Measurements from ENCODE around the gene ARHGAP15.

Gene ARHGAP15

DNA sequence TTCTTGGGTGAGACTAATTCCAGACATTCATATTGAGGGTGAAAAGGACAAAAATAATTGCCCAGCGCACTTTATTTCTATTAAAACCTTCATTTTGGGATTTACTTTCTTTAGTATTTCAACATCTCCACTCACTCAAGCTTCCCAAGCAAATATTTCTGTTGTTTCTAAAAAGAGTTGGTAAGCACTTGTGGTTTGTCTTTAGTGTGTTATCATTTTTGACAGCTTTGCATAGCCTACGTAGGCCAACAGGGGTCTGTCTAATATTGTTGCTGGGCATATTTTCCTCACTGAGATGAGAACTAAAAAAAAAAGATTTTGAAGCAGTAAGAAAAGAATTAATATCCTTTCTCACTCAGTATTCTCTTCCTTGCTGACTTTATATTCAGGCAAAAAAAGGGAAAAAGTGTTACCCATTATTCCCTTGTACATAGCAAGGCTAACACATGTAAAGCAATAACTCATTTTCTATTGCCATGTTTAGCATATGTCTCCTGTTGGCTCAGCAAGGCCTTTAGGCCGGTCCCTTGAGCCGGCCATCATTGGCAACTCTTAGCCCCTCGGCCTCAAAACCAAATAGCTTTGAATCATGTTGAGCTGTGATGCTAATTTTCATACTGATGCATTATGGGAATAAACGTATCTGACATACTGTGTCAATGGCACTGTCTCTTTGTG, 494.2 kb downstream of the ARHGAP15 start:
- no peak for DNase-seq (ENCODE audit: low read depth in 3 of 3)

- DNase-seq (ENCODE audit: low read depth in 3 of 3) = no peak
These were observed 494.7 kb downstream of the ARHGAP15 start for GRCh38 chr2:143623909-143624260.

DNA sequence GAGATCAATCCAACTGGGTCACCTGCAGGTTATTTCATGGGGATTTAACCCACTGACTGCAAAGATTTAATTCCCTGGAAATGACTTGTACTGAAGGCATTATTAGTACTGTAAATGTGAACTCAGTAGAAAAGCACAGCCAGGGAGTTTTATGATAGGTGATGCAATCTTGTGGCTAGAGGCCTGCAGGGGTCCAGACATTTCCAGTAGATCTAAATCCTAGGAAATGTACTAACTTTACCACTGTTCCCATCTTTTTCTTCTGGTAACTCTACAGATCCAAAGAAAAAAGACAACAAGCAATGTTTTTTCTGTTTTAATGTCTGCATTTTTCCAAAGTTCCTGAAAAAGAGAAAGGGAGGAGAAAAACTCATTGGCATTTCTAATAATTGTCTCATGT, 500.1 kb downstream of the ARHGAP15 start:
- no peak for DNase-seq (ENCODE audit: low read depth in 3 of 3)

- no peak for DNase-seq (ENCODE audit: low read depth in 3 of 3)
These were observed 503.6 kb downstream of the ARHGAP15 start for GRCh38 chr2:143632751-143633374.

DNA sequence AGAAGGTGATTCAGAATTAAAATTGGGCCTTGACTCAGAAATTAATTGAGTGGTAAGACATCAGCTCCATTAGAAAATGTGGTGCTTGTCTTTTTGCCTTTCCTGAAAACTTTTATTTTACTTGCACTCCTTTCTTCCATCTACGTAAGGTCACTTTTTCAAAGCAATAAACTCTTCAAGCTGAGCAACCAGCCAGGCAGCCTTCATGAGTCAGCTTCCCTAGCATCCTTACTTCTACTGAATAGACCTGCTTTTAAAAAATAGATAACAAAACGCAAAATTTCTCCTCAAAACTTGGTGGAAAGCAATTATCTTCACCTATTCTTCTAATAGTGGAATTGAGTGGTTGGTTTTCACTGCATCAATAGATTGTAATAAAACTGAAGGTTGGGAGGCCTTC, 504.2 kb downstream of the ARHGAP15 start:
- no peak for DNase-seq (ENCODE audit: low read depth in 3 of 3)

GRCh38 chr2:143635302-143635701, 506.1 kb downstream of the ARHGAP15 start:
- DNase-seq (ENCODE audit: low read depth in 3 of 3) = no peak

GRCh38 chr2:143635936-143636335, 506.7 kb downstream of the ARHGAP15 start:
- no peak for DNase-seq (ENCODE audit: low read depth in 3 of 3)

DNA sequence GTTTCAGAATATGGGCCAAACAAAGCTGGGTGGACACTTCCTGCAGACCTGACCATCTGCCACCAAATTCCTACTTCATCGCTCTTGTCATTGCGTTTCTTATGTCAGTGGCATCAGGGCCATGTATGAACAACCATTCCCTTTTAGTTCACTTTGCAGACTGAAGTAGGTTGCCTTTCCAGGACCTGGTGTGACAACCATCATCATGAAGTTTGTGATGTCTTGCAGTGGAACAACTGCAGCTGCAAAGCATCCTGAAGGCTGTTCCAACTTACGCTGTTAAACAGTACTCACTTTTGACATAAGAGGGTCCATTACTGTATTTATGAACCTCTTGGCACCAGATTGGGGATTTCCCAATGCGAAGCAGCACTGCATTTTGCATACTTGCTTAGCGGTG, 511.6 kb downstream of the ARHGAP15 start:
- no peak for DNase-seq (ENCODE audit: low read depth in 3 of 3)

DNA sequence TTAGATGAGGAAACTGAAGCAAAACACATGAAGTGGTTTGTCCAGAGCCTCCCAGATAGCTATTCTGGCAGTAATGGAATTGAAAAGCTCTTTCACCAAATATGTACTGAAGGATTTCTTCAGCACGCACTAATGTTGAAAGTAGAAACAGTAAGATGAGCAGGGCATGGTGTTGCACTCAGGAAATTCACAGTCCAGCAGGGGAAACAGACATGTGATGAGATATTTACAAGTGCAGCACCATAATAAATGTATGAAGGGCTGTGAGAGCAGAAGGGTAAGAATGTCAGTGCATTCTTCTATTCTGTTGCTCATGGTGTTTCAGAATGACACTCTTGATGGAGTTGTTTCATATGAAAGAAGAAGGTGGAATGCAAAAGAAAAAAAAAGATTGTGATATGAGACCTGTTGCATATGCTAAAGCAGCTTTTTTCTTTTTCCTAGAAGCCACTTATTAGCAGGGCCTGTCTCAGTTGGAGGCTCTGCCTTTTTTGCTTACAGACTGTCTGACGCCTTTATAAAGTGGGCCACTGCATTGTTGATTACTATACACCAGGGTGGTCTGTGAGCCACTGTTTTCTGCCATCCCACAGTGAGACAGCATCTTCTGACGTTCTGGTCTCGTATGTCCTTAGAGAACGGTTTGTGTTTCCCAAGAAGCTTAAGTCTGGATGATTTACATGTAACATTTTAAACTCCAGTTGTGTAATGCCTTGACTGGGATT, 516.9 kb downstream of the ARHGAP15 start:
- DNase-seq (ENCODE audit: low read depth in 3 of 3) = no peak

- DNase-seq (ENCODE audit: low read depth in 3 of 3) = no peak
These were observed 520.1 kb downstream of the ARHGAP15 start for GRCh38 chr2:143649226-143649740.

DNA sequence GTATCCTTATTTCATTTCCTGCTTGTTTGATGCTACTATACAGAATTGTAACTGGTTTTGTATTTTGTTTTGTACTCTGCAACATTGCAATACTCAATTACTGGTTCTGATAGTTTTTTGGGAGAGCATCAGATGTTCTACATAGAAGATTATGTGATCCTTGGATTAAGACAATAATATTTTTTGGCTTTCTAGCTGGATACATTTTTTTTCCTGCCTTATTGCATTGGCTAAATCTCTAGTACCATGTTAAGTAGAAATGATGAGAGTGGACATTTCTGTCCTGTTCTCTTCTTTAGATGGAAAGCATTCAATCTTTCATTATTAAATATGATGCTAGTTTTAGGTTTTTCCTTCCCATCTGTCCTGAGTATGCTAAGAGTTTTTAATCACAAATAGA, 523.5 kb downstream of the ARHGAP15 start:
- DNase-seq (ENCODE audit: low read depth in 3 of 3) = no peak

- no peak for DNase-seq (ENCODE audit: low read depth in 3 of 3)
These were observed 539.0 kb downstream of the ARHGAP15 start for GRCh38 chr2:143668234-143668633.

GRCh38 chr2:143674051-143674450, 544.8 kb downstream of the ARHGAP15 start:
- DNase-seq (ENCODE audit: low read depth in 3 of 3) = no peak

DNA sequence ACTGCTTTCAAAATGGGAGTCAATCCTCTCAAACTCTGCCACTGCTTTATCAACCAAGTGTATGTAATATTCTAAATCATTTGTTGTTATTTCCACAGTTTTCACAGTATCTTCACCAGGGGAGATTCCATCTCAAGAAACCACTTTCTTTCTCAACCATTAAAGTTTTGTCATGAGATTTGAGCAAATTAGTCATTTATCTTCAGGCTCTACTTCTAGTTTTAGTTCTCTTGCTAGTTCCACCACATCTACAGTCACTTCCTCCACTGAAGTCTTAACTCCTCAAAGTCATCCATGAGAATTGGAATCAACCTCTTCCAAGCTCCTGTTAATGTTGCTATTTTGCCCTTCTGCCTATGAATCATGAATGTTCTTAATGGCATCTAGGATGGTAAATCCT, 545.8 kb downstream of the ARHGAP15 start:
- no peak for DNase-seq (ENCODE audit: low read depth in 3 of 3)

DNA sequence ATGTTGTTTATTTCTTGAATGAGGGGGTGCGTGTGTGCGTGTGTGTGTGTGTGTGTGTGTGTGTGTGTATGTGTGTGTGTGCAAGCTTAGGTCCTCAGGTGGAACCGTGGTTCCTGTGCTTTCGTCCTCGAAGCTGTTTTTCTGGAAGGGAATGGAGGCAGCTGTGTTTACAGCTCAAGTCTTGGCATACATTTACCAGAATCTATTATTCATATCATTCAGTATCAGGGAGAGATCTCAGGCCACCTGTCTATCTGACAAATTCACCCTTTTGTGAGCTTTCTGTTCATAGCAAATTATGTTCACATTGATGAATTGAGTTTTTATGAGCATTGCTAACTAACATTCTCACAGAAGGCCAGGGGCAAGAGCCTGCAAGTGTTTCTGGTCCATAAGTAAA, 550.4 kb downstream of the ARHGAP15 start:
- no peak for DNase-seq (ENCODE audit: low read depth in 3 of 3)

DNA sequence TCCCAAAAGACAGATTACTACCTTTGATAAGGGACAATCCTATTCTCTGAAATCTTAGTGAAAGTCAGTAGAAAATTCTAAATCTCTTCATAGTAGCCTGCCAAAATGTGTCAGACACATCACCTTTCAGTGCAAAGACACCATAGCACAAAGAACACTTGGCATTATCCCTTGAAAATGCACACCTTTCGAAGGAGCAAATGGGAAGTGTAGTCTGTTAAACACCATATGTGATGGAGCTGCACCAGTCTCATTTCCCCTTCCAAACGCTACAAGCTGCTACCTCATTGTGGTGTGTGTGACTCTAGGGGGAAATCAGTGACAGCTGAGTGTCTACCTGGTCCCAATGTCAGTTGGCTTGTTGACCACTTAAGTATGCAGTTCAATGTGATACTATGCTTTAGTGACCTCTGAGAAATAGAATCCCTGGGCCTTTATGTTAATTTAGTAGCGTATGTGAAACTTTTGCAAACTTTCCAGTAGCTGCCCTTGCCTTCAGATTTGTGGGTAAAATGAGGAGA, 551.7 kb downstream of the ARHGAP15 start:
- no peak for DNase-seq (ENCODE audit: low read depth in 3 of 3)

DNA sequence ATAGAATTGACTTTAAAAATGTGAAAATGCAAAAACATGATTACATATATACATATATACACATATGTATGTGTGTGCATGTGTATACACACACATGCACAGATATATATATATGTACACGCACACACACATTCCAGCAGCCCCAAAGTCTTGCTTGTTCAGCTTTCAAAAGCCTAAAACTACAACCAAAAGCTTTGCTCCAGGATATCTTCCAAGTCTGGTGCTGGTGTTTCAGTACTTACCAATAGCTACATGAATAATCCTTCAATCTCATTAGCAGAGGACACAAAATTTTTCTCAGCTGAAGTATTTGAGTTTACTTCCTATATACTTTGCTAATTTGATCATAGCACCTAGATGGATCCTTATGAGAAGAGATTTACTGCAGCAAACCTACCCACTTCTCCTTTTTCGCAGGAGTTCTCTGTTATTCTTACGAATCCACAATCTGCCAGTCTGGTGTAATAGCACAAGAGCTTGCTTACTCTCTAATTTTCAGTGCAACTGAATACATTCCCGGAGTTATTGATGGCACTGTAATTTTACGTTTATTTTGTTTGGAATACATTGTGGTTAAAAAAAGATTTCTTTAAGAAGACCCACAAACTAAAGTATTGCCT, 553.3 kb downstream of the ARHGAP15 start:
- DNase-seq (ENCODE audit: low read depth in 3 of 3) = no peak

DNA sequence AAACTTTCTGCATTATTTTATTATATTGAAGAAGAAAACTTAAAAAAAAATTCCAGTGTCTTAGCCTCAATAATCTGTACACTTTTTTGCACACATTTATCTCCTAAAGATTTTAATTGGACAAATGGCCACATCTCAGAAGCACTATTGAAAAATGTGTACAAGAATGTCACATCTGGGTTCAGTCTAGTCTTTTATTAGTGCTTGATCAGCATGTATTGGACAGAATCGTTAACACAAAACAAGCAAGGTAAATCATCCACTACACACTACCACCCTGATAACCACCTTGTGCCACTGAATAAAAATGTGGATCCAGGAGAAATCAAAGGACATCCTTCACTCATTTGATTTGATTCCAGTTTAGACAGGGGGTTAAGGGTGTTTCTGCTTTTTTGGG, 554.8 kb downstream of the ARHGAP15 start:
- DNase-seq (ENCODE audit: low read depth in 3 of 3) = no peak

DNA sequence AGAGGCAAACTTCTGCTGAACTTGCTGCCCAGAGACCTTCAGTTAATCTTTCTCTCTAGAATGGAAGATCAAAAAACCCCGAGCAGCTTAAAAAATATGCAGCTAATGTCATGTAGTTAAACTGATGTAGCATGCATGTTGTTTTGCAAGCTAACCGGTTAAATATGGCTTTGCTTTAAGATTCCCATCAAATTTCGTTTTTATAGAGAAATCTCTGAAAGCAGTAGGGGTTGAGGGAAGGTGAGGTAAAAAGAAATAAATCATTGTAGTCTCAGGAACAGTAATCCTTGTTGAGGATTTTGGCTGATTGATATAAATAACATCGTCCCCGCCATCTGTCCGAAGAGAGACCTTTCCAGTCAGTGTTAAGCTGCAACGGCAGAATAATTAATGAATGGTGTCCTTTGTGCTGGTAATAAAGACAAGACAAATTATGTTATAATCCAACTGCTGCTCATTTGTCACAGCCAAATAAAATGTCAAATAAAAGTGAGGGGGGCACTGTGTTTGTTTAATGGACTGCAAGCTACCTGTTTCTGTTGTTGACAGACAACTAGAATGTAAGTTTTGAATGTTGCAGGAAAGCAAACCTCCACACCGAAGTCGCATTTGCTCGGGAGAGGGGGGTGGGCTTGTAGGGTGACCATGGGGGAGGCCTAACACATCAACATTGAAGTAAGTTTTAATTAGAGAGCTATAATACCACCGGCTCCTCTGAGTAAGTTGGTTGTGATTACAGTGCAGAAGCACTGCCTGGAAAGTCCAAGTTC, 555.5 kb downstream of the ARHGAP15 start:
- DNase-seq (ENCODE audit: low read depth in 3 of 3) = no peak

DNA sequence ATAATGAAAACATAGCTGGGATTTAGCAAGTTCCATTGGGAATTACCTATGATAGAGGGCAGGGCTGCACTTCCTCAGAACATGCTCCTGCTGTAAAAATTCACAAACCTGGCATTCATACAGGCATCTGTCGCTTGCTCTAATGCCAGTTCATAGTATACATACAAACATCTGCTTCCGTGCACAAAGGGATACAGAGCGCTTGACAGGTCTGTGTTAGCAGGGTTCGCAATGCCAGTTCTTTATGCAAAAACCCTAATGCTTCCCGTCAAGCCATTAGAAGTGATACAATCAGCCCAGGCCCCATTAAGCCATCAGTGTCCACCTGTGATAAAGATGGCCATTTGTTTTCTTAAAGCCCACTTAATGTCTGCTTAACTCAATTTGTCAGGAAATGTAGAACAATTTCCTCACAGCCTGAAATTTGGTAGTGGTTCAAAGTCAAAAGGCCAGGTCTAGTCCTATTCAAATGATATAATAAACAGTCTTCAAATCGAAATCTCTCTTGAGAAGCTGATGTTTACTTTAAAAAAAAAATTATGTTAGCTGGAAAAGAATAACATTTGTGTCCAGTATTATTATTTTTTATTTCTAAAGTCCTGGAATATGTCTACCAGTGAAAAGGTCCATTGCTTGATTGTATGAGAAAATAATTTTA, 556.3 kb downstream of the ARHGAP15 start:
- DNase-seq (ENCODE audit: low read depth in 3 of 3) = no peak

DNA sequence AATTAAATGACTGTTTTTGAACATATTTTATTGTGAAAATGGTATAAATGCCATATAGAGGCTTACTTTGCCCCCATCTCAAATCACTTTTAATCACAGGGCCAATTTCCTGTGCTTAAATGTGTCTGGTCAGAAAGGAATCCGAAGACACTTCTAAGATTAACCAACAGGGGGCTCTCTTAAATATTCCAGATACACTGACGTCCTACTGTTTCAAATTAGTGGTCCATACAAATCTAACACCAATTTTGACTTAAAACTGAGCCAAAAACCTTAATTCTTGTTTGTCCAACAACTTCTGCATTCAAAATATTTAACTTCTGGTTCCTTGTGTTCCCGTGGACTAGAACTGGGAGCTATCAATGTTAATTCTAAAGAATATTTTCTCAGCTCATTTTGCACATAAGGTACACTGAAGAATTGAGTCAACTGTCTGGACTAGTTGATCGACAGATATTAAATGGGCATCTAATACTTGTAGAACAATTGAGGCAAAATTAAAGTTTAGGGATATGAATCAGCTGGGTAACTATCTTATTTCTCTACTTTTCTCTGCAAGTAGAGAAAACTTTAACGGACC, 557.5 kb downstream of the ARHGAP15 start:
- no peak for DNase-seq (ENCODE audit: low read depth in 3 of 3)
